ENCODE data around the gene OLFM1. TPM values are rescaled to one million over a fixed set of nuclear protein-coding genes. Genes with fewer than 3 reads are reported as not detected.

The OLFM1 gene
- total RNA-seq, 2 donors from 2014 or later: 11.0 to 23.2 TPM

- Histone ChIP-seq H3K9ac (ENCODE audit: extremely low read depth, low read length, poor library complexity, severe bottlenecking) (no peak overlapping the region), H3K27me3 (ENCODE audit: control insufficient read depth, insufficient read depth, low read length, poor library complexity, severe bottlenecking) (peaks cover 9% of the 10 kb centered on the region), H3K4me3 (ENCODE audit: low read length) (no peak overlapping the region), H3K4me1 (ENCODE audit: control insufficient read depth, insufficient read depth, low read length) (no peaks in the 10 kb centered on the region), H3K27ac (ENCODE audit: low read depth, low read length) (no peak overlapping the region), H3K36me3 (ENCODE audit: control insufficient read depth, insufficient read depth, low read length) (no peaks in the 10 kb centered on the region), H3K9me3 (ENCODE audit: control insufficient read depth, low read length) (no peaks in the 10 kb centered on the region)
- Mint-ChIP-seq H3K36me3 (ENCODE audit: low read depth) (no peaks in the 10 kb centered on the region), H3K9me3 (no peaks in the 10 kb centered on the region), H3K27ac (no peak overlapping the region), H3K27me3 (ENCODE audit: insufficient read depth) (peaks cover 4% of the 10 kb centered on the region), H3K4me3 (no peak overlapping the region), H3K4me1 (peaks cover 8% of the 10 kb centered on the region)
- TF ChIP-seq, protein P1, sequence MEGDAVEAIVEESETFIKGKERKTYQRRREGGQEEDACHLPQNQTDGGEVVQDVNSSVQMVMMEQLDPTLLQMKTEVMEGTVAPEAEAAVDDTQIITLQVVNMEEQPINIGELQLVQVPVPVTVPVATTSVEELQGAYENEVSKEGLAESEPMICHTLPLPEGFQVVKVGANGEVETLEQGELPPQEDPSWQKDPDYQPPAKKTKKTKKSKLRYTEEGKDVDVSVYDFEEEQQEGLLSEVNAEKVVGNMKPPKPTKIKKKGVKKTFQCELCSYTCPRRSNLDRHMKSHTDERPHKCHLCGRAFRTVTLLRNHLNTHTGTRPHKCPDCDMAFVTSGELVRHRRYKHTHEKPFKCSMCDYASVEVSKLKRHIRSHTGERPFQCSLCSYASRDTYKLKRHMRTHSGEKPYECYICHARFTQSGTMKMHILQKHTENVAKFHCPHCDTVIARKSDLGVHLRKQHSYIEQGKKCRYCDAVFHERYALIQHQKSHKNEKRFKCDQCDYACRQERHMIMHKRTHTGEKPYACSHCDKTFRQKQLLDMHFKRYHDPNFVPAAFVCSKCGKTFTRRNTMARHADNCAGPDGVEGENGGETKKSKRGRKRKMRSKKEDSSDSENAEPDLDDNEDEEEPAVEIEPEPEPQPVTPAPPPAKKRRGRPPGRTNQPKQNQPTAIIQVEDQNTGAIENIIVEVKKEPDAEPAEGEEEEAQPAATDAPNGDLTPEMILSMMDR (conservative IDR thresholded peaks at IDR 0.05): no peak
- no peak for DNase-seq
- WGBS, 2 experiments (ENCODE audit: insufficient coverage in 1 of 2, insufficient read length in 1 of 2): 86 to 87% methylated on average over 6 to 10 of the region's 11 CpGs
Observed at GRCh38 chr9:135163023-135163780, 75.7 kb downstream of the OLFM1 start.

- no peak overlapping the region for H3K4me3 ChIP-seq (ENCODE audit: low read length)
- peaks cover 9% of the 10 kb centered on the region for H3K27me3 ChIP-seq (ENCODE audit: control insufficient read depth, insufficient read depth, low read length, poor library complexity, severe bottlenecking)
- no peaks in the 10 kb centered on the region for H3K9me3 ChIP-seq (ENCODE audit: control insufficient read depth, low read length)
- Mint-ChIP-seq H3K4me3 (no peak overlapping the region), H3K4me1 (peaks cover 8% of the 10 kb centered on the region), H3K36me3 (ENCODE audit: low read depth) (no peaks in the 10 kb centered on the region), H3K27ac (no peak overlapping the region), H3K9me3 (no peaks in the 10 kb centered on the region), H3K27me3 (ENCODE audit: insufficient read depth) (peaks cover 2% of the 10 kb centered on the region)
- DNase-seq: no peak
- WGBS, 2 experiments (ENCODE audit: insufficient coverage in 1 of 2, insufficient read length in 1 of 2): 89 to 92% methylated on average over 2 to 11 of the region's 11 CpGs
- no peaks in the 10 kb centered on the region for H3K4me1 ChIP-seq (ENCODE audit: control insufficient read depth, insufficient read depth, low read length)
- no peak overlapping the region for H3K9ac ChIP-seq (ENCODE audit: extremely low read depth, low read length, poor library complexity, severe bottlenecking)
- H3K36me3 ChIP-seq (ENCODE audit: control insufficient read depth, insufficient read depth, low read length): no peaks in the 10 kb centered on the region
- TF ChIP-seq, protein P1 (conservative IDR thresholded peaks at IDR 0.05): no peak
- no peak overlapping the region for H3K27ac ChIP-seq (ENCODE audit: low read depth, low read length)
Observed at GRCh38 chr9:135164036-135164435, 76.6 kb downstream of the OLFM1 start.

- H3K27me3 Mint-ChIP-seq (ENCODE audit: insufficient read depth): peaks cover 2% of the 10 kb centered on the region
- no peaks in the 10 kb centered on the region for H3K9me3 Mint-ChIP-seq
- peaks cover 8% of the 10 kb centered on the region for H3K4me1 Mint-ChIP-seq
- H3K9ac ChIP-seq (ENCODE audit: extremely low read depth, low read length, poor library complexity, severe bottlenecking): no peak overlapping the region
- no peaks in the 10 kb centered on the region for H3K9me3 ChIP-seq (ENCODE audit: control insufficient read depth, low read length)
- no peak for DNase-seq
- no peak overlapping the region for H3K27ac Mint-ChIP-seq
- H3K4me1 ChIP-seq (ENCODE audit: control insufficient read depth, insufficient read depth, low read length): no peaks in the 10 kb centered on the region
- H3K4me3 ChIP-seq (ENCODE audit: low read length): no peak overlapping the region
- peaks cover 8% of the 10 kb centered on the region for H3K27me3 ChIP-seq (ENCODE audit: control insufficient read depth, insufficient read depth, low read length, poor library complexity, severe bottlenecking)
- no peaks in the 10 kb centered on the region for H3K36me3 Mint-ChIP-seq (ENCODE audit: low read depth)
- no peak overlapping the region for H3K27ac ChIP-seq (ENCODE audit: low read depth, low read length)
- H3K36me3 ChIP-seq (ENCODE audit: control insufficient read depth, insufficient read depth, low read length): no peaks in the 10 kb centered on the region
- TF ChIP-seq, protein P1 (conservative IDR thresholded peaks at IDR 0.05): no peak
- H3K4me3 Mint-ChIP-seq: no peak overlapping the region
- WGBS, 2 experiments (ENCODE audit: insufficient coverage in 1 of 2, insufficient read length in 1 of 2): 78 to 83% methylated on average over 10 to 17 of the region's 18 CpGs
Observed at GRCh38 chr9:135165003-135165711, 77.7 kb downstream of the OLFM1 start.
